GM21717 (cell line): Measurements from ENCODE around the gene NTHL1.
"Not testable (repeated sequence)": the region's sequence is repeated elsewhere in the genome, so short reads cannot be mapped to it uniquely, and the experiment has no call there.

ENCODE experiments used
- ATAC-seq: cut with Tn5 transposase; IDR thresholded peaks from one replicate; pipeline ENCODE4 v1.9.1; 2021; ENCODE audit warnings: mild to moderate bottlenecking, moderate library complexity; ENCODE audit not compliant: unreplicated experiment

The NTHL1 gene

GRCh38 chr16:2042986-2043666, 4.5 kb downstream of the NTHL1 start:
- no peak for ATAC-seq

- ATAC-seq: no peak
Measured at GRCh38 chr16:2042171-2042985, 5.3 kb downstream of the NTHL1 start.

DNA sequence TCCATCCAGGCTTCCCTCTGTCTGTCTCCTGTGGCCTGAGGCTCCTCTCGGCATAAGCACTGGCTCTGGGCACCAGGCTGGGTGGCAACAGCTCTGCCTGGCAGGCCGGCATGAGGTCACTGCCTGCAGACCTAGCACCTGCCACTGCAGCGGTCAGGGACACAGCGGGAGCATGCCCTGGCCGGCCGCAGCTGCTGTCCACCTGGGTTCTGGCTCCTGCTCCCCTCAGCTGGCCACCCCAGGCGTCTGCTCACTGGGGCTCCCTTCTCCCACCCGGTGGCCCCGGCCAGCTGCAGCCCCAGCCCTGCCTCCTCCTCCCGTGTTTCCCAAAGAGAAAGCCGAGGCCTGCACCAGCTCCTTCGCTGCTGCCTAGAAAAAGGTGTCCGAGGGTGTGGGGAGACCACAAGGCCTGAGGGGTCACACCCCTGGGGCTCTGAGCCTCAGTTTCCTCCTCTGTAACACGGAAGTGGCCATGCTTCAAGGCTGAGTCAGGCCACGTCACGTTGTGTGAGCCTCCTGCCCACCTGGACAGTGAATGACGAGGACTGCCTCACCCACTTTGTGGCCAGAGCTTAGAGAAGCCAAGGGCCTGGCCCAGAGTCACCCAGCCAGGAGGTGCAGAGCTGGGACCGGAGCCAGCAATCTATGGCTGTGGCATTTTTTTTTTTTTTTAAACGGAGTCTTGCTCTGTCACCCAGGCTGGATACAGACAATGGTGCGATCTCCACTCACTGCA, 6.7 kb downstream of the NTHL1 start:
- ATAC-seq: no peak

DNA sequence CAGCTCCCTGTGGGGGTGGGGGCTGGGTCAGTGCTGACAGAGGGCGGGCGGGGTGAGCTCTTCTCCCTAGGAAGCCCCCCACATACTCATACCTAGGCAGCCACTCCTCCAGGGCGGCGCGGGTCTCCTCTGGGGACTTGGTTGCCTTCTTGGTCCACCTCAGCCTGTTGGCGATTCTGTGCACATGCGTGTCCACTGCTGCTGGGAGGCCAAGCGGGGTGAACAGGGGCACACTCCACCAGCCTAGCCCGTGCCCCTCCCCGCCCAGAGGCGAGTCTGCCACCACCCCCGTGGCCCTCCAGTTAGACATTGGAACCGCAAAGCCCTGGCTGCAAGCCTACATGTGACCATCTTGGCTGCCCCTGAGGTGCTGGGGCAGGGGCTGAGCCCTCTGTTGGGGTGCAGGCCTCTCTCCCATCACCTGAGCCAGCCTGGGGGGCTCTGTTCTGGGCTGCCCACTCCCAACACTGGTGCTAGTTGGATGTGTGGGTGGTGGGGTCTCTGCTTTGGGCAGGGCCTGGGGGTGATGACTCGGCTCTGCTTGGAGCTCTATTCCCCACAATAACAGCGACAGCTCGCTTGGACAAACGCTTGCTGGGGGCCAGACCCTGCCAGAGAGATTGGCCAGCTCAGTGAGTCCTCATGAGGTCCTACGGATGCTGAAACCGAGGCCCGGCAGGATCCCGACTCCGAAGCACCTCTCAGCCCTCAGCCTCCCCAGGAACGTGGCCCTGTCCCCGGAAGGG, 7.4 kb downstream of the NTHL1 start:
- ATAC-seq: no peak

DNA sequence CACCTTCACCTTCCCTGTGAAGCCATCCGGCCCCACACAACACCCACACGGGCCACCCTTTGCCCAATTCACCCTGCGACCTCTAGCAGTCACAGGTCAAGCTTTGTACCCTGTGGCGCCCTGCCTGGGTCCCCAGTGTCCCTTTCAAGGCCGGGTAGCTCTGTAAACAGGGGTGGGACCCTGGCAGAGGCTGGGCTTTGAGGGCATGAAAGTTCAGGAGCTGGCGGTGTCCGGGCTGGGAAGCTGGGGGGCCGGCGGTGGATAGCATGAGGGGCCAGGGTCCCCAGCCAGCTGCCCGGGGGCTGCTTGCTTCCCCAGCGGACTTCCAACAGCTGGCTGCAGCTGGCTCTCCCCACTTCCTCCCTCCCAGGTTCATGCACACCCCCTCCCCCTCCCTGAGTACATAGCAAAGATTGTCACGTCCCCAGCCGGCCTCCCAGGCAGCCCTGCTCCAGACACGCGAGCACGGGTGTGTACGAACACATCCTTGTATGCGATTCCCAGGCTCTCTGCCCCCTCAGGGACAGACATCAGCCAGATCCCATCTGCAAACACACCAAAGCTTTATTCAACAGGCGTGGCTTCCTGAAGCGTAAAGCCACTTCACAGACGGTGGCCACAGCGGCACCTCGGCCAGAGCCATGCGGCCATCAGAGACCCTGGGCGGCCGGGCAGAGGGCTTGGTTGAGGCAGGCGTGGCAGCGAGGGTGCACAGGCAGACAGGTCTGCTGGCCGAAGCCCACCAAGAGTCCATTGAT, 8.2 kb downstream of the NTHL1 start:
- ATAC-seq: no peak

DNA sequence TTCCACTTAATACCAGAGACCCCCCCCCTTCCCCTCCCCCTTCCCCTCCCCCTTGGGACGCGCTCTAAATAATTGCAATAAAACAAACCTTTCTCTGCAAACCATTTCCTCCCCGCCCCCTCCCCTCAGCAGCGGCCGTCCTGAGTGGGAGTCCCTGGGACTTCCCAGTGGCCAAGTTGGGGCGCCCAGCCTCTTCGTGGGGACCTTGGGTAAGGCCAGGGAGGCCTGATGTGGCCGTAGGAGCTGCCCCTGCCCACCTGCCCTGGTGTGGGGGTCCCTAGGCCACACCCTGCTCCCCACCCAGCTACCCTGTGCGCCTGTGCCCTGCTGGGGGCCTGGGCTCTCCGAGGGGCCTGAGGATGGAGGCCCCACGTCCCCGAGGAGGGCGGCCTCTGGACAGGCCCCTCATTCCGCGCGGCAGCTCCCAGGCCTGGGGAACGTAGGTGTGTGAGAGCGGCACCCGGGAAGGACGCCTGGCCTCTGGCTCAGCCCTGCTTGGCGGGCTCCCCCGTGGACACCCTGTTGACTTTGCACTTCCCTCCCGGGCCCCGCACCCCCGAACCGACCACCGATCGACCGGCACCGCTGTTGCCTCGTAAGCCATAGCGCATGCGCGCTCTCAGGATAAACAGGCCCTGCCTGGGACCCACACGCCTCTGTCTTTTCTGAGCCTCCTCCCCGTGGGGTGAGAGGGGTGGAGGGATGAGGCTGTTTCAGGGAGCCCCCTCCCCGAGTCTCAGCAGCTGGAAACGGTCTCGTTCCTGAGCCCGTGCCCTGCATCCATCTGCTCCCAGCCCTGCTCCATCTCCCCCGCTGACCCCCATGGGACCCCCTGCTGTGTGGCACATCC, 9.0 kb downstream of the NTHL1 start:
- ATAC-seq: no peak

DNA sequence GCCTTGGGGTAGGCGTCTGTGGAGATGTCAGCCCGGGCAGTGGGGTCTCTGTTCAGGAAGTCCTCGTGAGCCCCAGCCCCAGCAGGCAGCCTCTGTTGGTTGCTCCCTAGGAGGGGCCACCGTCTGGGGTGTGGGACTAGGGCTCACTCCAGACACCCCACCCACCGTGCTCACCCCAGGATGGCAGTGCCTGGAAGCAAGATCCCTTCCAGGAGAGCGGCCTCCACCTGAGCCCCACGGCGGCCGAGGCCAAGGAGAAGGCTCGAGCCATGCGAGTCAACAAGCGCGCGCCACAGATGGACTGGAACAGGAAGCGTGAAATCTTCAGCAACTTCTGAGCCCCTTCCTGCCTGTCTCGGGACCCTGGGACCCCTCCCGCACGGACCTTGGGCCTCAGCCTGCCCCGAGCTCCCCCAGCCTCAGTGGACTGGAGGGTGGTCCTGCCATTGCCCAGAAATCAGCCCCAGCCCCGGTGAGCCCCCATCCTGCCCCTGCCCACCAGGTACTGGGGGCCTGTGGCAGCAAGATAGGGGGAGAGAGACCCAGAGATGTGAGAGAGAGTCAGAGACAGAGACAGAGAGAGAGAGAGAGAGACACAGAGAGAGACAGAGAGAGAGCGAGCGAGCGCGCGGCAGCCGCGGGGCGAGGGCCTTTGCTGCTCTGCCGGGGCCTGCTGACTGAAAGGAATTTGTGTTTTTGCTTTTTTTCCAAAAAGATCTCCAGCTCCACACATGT, 9.8 kb downstream of the NTHL1 start:
- ATAC-seq: no peak

DNA sequence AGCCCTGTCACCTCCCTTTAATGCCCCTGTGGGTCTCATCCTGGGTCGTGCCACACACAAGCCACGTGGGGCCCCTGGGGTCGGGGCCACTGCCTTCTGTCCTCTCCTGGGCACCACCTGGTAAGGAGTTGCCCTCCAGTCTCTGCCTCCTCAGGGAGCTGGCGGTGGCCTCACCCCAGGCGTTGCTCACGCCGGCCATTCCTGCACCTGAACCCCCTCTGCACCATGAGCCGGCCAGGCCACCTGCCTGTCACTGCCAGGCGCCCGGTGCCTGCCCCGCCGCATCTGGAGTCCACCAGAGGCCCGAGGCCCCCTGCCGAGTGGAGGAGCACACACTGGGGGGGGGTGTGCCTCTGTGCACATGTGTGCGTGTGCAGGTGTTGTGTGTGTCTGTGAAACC, 10.5 kb downstream of the NTHL1 start:
- ATAC-seq: no peak

GRCh38 chr16:2036200-2036966, 11.3 kb downstream of the NTHL1 start:
- no peak for ATAC-seq

DNA sequence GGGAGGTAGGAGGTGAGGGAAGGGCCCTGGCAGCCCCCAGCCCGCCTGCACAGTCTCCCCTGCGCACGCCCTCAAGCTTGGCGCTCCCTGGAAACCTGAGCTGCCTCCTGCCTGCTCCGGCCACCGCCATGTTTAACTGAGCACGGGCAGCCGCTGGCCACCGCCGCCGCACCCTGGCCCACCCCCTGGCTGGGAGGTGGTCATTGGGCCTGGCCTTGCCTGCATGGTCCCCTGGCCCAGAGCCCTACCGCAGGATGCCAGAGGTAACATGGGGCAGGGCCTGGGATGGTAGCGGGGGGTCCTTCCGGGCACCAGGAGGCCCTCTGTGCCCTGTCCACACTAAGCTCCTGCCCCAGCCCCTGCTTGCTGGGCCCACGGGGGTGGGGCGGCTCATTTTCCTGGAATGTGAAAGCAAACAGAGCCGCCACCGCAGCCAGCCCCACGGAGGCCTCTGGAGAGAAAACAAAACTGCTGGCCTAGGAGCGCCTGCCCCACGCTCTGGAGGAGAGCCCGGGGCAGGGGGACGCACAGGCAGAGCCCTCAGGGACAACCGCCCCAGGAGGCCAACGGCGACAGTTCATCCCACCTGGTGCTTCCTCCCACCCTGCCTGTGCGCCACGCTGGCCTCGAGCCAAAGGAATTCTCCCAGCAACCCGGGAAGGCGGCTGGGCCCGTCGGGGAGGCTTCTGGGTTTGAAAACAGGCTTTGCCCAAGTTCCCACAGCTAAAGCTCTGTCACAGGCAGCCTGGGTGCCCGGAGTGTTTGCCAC, 12.0 kb downstream of the NTHL1 start:
- ATAC-seq: no peak

DNA sequence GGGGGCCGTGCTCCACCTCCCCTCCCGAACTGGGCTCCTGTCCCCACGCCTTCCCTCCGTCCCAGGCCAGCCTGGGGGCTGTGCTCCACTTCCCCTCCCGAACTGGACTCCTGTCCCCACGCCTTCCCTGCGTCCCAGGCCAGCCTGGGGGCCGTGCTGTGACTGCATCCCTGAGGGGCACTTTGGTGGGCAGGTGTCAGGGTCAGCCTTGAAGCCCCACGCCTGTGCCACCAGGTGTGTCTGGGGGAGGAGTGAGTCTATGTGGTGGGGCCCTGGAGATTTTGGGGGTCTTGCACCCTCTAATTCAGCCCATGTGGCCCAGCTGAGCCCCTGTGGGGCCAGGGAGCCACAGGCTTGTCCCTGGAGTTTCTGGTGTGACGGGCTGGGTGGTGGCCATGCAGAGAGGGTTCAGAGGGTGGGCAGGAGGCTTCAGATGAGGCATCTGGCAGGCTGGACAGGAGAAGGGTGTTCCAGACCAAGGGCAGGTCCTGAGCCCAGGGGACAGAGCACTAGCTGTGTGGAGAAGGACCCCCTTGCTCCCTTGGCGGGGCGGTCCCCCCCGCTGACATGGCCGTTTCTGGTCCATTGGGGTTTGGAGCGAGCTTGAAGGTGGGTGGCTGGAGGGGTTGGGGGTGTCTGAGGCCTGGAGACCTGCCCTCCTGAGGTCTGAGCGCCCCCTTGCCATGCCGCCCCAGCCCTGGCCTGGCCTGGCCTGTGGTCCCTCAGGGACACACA, 12.8 kb downstream of the NTHL1 start:
- no peak for ATAC-seq

DNA sequence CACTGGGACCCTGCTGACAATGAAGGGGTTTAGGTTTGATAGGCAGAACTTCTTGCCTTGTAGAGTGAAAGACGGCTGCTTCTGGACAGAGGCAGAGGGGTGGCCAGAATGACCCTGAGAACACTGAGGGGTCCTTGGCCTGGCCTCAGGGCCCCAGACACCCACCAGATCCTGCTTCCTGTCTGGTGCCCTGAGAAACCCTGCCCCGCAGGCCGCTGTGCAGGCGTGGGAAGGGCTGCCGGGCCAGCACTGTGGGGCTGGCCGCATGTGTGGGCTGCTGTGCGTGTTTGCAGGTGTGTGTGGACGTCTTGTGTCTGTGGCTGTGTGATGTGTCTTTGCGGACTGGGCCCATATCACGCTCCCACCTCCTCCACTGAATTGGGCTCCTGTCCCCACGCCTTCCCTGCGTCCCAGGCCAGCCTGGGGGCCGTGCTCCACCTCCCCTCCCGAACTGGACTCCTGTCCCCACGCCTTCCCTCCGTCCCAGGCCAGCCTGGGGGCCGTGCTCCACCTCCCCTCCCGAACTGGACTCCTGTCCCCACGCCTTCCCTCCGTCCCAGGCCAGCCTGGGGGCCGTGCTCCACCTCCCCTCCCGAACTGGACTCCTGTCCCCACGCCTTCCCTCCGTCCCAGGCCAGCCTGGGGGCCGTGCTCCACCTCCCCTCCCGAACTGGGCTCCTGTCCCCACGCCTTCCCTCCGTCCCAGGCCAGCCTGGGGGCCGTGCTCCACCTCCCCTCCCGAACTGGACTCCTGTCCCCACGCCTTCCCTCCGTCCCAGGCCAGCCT, 13.5 kb downstream of the NTHL1 start:
- not testable (repeated sequence) for ATAC-seq

DNA sequence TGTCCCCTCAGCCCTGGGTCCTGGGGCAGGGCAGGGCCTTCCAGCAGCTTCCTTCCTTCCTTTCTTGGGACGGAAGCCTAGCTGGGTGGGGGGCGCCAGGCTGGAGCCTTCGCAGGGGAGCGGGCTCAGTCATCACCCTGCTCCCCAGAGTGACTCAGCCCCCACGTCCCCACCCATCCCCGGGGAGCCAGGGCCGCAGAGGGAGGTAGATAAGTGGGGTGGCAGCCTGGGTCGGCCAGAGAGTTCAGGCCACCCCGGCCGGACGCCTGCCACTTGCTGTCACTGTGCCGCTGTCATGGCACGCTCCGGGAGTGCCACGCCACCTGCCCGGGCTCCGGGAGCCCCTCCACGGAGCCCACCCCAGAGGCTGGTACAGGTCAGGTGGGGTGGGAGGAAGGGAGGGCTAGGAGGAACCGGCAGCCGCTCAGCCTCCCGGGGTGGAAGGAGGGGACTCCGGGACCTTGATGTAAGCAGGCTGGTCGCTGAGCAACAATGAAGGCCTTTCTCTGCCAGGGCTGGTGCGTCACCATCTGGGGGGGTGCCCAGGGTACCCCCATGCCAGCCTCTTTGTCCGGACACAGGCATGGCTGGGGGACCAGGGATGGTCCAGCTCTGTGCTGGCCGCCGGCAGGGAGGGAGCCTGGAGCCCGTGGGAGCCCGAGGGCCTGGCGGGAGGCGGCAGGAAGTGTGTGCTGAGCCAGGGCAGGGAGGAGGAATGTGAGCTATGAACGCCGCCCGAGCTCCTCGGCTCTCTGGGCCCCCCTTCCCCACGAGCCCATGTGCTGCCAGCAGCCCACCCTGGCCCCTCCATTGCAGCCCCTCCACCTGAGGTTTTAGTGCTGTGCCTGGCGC, 14.4 kb downstream of the NTHL1 start:
- ATAC-seq: no peak

DNA sequence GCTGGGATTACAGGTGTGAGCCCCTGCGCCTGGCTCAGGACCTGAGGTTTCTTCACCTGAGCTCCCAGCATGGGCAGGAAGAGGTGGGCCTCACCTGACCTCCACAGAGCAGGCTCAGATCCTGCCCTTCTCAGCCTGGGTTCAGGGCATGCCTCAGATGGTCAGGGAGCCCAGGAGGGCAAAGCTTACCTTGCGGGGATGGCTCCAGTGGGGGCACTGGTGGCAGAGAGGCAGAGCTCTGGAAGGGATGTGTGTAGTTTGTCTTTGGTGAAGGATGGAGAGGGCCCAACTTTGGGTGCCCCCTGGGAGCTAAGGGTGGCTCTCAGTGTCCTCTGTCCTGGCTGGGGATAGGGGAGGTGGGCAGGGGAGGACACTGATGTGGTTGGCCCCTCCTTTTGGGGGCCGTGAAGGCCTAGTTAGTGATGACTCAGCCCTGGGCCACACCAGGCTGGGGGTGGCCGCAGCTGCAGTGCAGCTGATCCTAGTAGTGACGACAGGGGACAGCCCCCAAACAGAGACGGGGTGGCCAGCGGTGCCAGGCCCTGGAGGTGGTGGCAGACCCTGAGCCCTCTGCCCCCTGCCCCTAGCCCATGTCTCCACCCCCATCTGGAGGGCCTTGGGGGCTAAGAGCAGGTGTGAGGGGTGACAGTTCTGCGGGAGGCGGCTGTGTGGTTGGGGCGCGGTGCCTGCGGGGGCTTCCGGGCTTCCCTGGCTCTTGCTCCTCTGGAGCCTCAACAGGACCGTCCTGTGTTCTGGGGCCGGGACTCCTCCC, 15.2 kb downstream of the NTHL1 start:
- ATAC-seq: no peak
